Suprapubic skin (tissue), 4 donors: Measurements from ENCODE around the gene TLCD3B. TPM values are rescaled to one million over a fixed set of nuclear protein-coding genes. Genes with fewer than 3 reads are reported as not detected.

Experiments used
- DNase-seq, 2 donors: peaks; one replicate each; pipeline ENCODE4 v3.0.0-alpha.2; 2019; ENCODE audit warnings: low spot score in 2 of 2
- H3K27ac ChIP-seq: fragments of 200-600 bp; sonication (generic); one replicate; pipeline ENCODE4 v1.5.1; 2019
- H3K27me3 ChIP-seq: fragments of 200-600 bp; sonication (generic); one replicate; pipeline ENCODE4 v1.5.1; 2019
- H3K36me3 ChIP-seq: fragments of 200-600 bp; sonication (generic); one replicate; pipeline ENCODE4 v1.5.1; 2019
- H3K4me1 ChIP-seq: fragments of 200-600 bp; sonication (generic); one replicate; pipeline ENCODE4 v1.5.1; 2019
- H3K4me3 ChIP-seq: fragments of 200-600 bp; sonication (generic); one replicate; pipeline ENCODE4 v1.5.1; 2019; ENCODE audit warnings: mild to moderate bottlenecking
- H3K9me3 ChIP-seq: fragments of 200-600 bp; sonication (generic); one replicate; pipeline ENCODE4 v1.5.1; 2019
- EP300 ChIP-seq: sonication (generic); formaldehyde crosslinking; IDR thresholded peaks from one replicate; pipeline ENCODE4 v1.6.1; 2017; ENCODE audit warnings: antibody characterized with exemption
- POLR2A ChIP-seq, 2 donors: fragments of 450-650 bp; IDR thresholded peaks; one replicate each; pipeline ENCODE4 v1.6.1; 2017; ENCODE audit warnings: antibody characterized with exemption in 2 of 2, mild to moderate bottlenecking in 2 of 2, moderate library complexity in 2 of 2
- POLR2AphosphoS5 ChIP-seq, 3 donors: sonication (generic); formaldehyde crosslinking; IDR thresholded peaks; one replicate each; pipeline ENCODE4 v1.6.1; 2017; ENCODE audit warnings: antibody characterized with exemption in 3 of 3
- WGBS: methylation state at CpG from one replicate; pipeline ENCODE4 v1.1.5; 2018; 5-methylcytosine and 5-hydroxymethylcytosine counted together
- total RNA-seq, 4 donors: library from RNA; depleted of rRNA; stranded (reverse); fragments of >200 nt; gene quantifications; one replicate each; pipeline ENCODE4 v1.1.0, GENCODE V29; 2016
- TF ChIP-seq, protein P1 (sequence below), 2 donors: fragments of 200-600 bp in 1 of 2; fragments of 450-650 bp in 1 of 2; sonication (generic) in 1 of 2; IDR thresholded peaks; one replicate each; pipeline ENCODE4 v1.5.1; 2016 to 2019; ENCODE audit warnings: antibody characterized with exemption in 2 of 2, mild to moderate bottlenecking in 1 of 2, moderate library complexity in 1 of 2

Gene TLCD3B
- total RNA-seq, 4 donors from 2014 or later = 0.81 to 1.4 TPM; not detected in 2

DNA sequence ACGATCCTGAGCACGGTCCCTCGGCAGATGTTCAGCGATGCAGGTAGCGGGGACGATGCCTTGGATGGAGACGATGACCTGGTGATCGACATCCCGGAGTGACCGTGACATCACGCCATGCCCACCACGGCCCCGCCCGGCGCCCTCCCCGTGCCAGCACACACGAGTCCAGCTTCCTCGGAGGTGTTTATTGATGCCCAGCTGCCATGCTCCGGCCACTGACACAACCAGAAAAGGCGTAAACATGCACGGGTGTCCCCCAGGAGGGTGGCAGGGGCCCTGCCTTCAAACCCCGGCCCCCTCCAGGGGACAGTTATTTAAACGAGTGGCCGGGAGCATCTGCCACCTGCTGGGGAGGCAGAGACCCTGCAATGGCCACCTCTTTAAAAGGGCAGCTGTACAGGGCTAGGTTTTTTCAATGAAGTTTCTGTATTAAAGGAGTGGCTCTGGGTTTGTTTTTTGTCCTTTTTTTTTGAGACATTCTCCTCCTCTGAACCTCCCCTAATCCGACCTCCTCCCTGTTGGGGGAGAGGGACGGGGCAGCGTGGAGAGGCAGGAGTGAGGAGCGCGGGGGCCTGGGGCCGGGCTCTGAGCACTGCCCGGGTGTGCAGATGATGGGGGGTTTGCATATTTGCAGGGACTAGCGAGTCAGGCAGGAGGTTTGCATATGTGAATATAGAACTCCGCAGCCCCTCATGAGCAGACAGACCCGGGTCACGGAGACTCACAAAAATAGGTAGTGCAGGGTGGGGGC, 25.6 kb downstream of the TLCD3B start:
- H3K27me3 ChIP-seq = peaks cover 21% of the 10 kb centered on the region
- DNase-seq = no peak
- H3K9me3 ChIP-seq = no peaks in the 10 kb centered on the region
- H3K36me3 ChIP-seq = peaks cover 31% of the 10 kb centered on the region
- no peak overlapping the region for H3K27ac ChIP-seq
- TF ChIP-seq, protein P1, sequence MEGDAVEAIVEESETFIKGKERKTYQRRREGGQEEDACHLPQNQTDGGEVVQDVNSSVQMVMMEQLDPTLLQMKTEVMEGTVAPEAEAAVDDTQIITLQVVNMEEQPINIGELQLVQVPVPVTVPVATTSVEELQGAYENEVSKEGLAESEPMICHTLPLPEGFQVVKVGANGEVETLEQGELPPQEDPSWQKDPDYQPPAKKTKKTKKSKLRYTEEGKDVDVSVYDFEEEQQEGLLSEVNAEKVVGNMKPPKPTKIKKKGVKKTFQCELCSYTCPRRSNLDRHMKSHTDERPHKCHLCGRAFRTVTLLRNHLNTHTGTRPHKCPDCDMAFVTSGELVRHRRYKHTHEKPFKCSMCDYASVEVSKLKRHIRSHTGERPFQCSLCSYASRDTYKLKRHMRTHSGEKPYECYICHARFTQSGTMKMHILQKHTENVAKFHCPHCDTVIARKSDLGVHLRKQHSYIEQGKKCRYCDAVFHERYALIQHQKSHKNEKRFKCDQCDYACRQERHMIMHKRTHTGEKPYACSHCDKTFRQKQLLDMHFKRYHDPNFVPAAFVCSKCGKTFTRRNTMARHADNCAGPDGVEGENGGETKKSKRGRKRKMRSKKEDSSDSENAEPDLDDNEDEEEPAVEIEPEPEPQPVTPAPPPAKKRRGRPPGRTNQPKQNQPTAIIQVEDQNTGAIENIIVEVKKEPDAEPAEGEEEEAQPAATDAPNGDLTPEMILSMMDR (IDR thresholded peaks at IDR 0.05) = peak; percentile 55 to 84
- no peak for TF ChIP-seq POLR2A (IDR thresholded peaks at IDR 0.05)
- WGBS = 55% methylated on average over 17 of the region's 35 CpGs
- no peak overlapping the region for H3K4me3 ChIP-seq
- peaks cover 10% of the 10 kb centered on the region for H3K4me1 ChIP-seq

DNA sequence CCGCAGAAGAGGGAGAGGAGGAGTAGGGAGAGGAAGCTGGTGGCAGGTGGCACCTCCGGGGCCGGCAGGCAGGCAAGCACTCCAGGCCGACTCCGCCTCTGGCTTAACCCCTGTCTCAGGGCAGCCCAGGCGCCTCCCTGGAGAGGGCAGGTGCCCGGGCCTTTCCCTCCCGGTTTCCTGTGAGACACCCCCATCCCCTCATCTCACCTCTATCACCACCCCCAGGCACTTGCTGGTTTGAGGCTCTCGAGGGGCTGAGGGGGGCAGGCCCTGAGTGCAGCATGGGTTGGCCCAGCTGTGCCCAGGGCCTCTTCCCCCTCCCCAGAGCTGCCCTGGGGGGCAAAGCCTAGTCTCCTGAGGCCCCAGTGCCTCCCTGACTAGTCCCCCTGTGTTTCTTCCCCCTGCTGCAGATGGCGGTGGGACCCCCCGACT, 26.2 kb downstream of the TLCD3B start:
- WGBS = 50% methylated on average over 2 of the region's 11 CpGs
- Histone ChIP-seq H3K27me3 (peaks cover 14% of the 10 kb centered on the region), H3K36me3 (peaks cover 38% of the 10 kb centered on the region), H3K27ac (no peak overlapping the region), H3K4me1 (peaks cover 4% of the 10 kb centered on the region), H3K4me3 (no peak overlapping the region), H3K9me3 (no peaks in the 10 kb centered on the region)
- DNase-seq = no peak
- TF ChIP-seq POLR2AphosphoS5 (IDR thresholded peaks at IDR 0.05) = no peak

DNA sequence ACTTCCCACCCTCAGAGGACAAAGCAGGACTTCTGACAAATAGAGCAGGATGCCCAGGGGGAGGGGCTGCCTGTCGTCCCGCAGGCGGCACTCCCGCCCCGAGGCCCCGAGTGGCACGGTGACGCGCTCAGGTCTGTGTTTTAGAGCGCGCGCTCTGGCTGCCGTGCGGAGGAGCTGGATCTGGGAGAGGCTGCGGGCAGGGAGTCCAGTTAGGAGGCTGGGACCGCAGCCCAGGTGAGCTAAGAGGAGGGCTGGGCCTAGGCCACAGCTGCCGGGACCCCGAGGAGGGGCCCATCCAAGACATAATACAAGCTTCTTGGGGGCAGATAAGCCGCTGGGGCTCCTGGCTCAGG, 26.7 kb downstream of the TLCD3B start:
- TF ChIP-seq, protein P1 (IDR thresholded peaks at IDR 0.05) = no peak
- TF ChIP-seq POLR2A (IDR thresholded peaks at IDR 0.05) = no peak
- no peak for TF ChIP-seq POLR2AphosphoS5 (IDR thresholded peaks at IDR 0.05)
- TF ChIP-seq EP300 = no peak
- Histone ChIP-seq H3K4me3 (no peak overlapping the region), H3K9me3 (no peaks in the 10 kb centered on the region), H3K36me3 (peaks cover 42% of the 10 kb centered on the region), H3K4me1 (no peaks in the 10 kb centered on the region), H3K27me3 (peaks cover 10% of the 10 kb centered on the region), H3K27ac (no peak overlapping the region)
- no peak for DNase-seq
- WGBS = 57% methylated on average over 8 of the region's 19 CpGs

DNA sequence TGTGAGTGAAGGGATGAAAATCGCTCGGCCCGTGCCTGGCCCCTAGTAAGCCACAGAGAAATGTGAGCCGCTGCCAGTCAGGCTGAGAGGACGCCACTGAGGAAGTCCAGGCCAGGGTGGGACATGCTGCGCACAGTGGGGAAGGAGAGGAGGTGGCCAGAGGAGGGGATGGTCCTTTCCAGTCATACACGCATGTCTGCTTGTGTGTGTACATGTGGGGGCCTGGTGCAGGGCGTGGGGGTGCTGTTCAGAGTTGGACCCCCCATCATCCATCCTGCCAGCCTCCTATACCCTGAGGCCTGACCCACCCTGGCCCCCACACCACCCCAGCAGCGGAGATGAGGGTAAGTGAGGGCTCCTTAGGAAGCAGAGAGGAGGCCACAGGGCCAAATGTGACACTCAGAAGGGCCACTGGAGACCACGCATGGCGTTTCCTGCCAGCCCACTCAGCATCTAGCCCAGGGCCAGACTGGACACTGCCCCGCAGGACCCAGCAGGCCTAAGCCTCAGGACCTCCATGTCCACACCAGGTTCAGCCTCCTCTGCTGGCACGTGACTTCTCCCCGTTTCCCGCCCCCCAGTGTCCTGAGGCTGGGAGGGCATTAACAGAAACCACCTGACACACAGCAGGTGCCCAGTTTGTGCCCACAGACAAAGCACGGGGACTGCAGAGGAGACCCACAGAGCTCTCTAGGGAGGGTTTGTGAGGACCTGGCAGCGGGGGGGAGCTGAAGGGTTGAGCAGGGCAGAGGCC, 27.2 kb downstream of the TLCD3B start:
- TF ChIP-seq POLR2AphosphoS5 (IDR thresholded peaks at IDR 0.05) (no peak), POLR2A (IDR thresholded peaks at IDR 0.05) (no peak), EP300 (no peak)
- TF ChIP-seq, protein P1 (IDR thresholded peaks at IDR 0.05) = no peak
- H3K27ac ChIP-seq = no peak overlapping the region
- H3K9me3 ChIP-seq = no peaks in the 10 kb centered on the region
- H3K36me3 ChIP-seq = peaks cover 46% of the 10 kb centered on the region
- DNase-seq = no peak
- no peak overlapping the region for H3K4me3 ChIP-seq
- WGBS = 88% methylated on average over 15 of the region's 17 CpGs
- H3K27me3 ChIP-seq = peaks cover 5% of the 10 kb centered on the region
- H3K4me1 ChIP-seq = no peaks in the 10 kb centered on the region

DNA sequence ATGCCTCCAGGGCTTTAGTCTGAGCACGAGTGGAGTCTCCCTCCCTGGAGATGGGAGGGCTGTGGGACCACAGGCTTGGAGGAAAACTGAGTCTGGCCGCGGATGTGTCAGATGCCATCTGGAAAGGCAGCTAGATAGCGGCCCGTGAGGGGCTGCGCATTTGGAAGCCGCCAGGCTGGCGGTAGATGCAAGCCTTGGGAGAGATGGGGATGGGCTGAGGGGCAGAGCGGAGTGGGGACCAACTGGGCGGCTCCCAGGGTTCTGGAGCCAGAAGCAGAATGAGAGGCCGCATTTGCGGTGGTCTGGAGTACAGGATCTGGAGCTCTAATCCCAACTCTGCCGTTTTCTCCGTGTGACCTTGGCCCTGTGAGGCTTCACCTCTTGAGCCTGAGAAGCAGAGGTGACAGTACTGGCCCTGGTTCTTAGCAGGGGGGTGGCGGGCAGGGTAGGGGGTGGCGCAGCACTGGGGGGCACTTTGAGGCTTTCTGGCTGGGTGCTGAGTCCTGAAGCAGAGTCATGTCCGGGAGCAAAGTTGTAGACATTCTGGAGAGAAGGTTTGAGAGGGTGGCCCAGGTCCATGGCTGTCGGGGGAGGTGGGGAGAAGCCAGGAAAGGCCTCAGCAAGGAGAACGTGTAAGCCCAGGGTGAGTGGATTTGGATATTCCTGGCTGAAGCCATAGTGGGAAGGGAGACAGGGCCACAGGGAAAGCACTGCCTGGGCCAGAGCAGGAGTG, 28.3 kb downstream of the TLCD3B start:
- Histone ChIP-seq H3K4me1 (no peaks in the 10 kb centered on the region), H3K36me3 (peaks cover 46% of the 10 kb centered on the region), H3K27me3 (no peaks in the 10 kb centered on the region), H3K9me3 (no peaks in the 10 kb centered on the region), H3K27ac (no peak overlapping the region), H3K4me3 (no peak overlapping the region)
- 84% methylated on average over 19 of the region's 19 CpGs for WGBS
- TF ChIP-seq, protein P1 (IDR thresholded peaks at IDR 0.05) = no peak
- no peak for DNase-seq
